Caco-2 (cell line): ENCODE measurements around the gene R3HCC1L. TPM values are rescaled to one million over a fixed set of nuclear protein-coding genes. Genes with fewer than 3 reads are reported as not detected.

Experiments used
- Bru-seq: library from RNA; stranded (reverse); fragments of 400-500 nt; gene quantifications from one replicate; lab custom pipeline; 2021; lab: Mats Ljungman, UMichigan
- BruChase-seq, 2 experiments: library from RNA; stranded (reverse); fragments of 400-500 nt; gene quantifications; one replicate each; lab custom pipeline; 2021; lab: Mats Ljungman, UMichigan
- BruUV-seq: library from RNA; stranded (reverse); fragments of 400-500 nt; replicated peaks from 2 replicates; lab custom pipeline; 2021; lab: Mats Ljungman, UMichigan
- CTCF ChIA-PET: fragments of 300-600 bp; sonication (Branson Sonifier 250); formaldehyde crosslinking; loops from one replicate; lab custom pipeline; 2022; ENCODE audit warnings: antibody characterized with exemption; lab: Charles Lee
- POLR2A ChIA-PET: fragments of 300-600 bp; sonication (Branson Sonifier 250); formaldehyde crosslinking; loops from one replicate; lab custom pipeline; 2022; ENCODE audit warnings: antibody characterized with exemption; lab: Charles Lee
- DNase-seq, 2 experiments: peaks; one replicate each; pipeline versions ENCODE4 v3.0.0 to v3.0.0-alpha.2; 2020 to 2022
- H3K27me3 ChIP-seq: replicated peaks from 2 replicates; pipeline ENCODE4 v1.6.0; 2011; ENCODE audit warnings: low read length; ENCODE audit not compliant: control insufficient read depth, insufficient read depth
- H3K36me3 ChIP-seq: 2 replicates; pipeline ENCODE4 v1.5.1; 2011; ENCODE audit warnings: low read length; ENCODE audit not compliant: control insufficient read depth, insufficient read depth
- H3K4me1 ChIP-seq: fragments of 250-450 bp; sonication (Bioruptor Pico); 2 replicates; pipeline ENCODE4 v1.5.1; 2020; ENCODE audit warnings: mild to moderate bottlenecking
- H3K4me3 ChIP-seq: 2 replicates; pipeline ENCODE4 v1.5.1; 2011; ENCODE audit warnings: low read depth, mild to moderate bottlenecking, control low read depth, low read length
- H3K9me3 ChIP-seq: fragments of 250-450 bp; sonication (Bioruptor Pico); 2 replicates; pipeline ENCODE4 v1.5.1; 2020; ENCODE audit warnings: mild to moderate bottlenecking, moderate library complexity
- H3K27ac Mint-ChIP-seq: one replicate; pipeline ENCODE4 v1.8.0; 2022; ENCODE audit warnings: mixed read lengths; ENCODE audit not compliant: unreplicated experiment
- H3K27me3 Mint-ChIP-seq: one replicate; pipeline ENCODE4 v1.8.0; 2022; ENCODE audit warnings: mixed read lengths; ENCODE audit not compliant: insufficient read depth, unreplicated experiment
- H3K36me3 Mint-ChIP-seq: one replicate; pipeline ENCODE4 v1.8.0; 2022; ENCODE audit warnings: mild to moderate bottlenecking, mixed read lengths; ENCODE audit not compliant: insufficient read depth, unreplicated experiment
- H3K4me1 Mint-ChIP-seq: one replicate; pipeline ENCODE4 v1.8.0; 2022; ENCODE audit warnings: low read depth, mixed read lengths; ENCODE audit not compliant: unreplicated experiment
- H3K4me3 Mint-ChIP-seq: one replicate; pipeline ENCODE4 v1.8.0; 2022; ENCODE audit warnings: mild to moderate bottlenecking, moderate library complexity, mixed read lengths; ENCODE audit not compliant: unreplicated experiment
- H3K9me3 Mint-ChIP-seq: one replicate; pipeline ENCODE4 v1.8.0; 2022; ENCODE audit warnings: mixed read lengths; ENCODE audit not compliant: unreplicated experiment
- CTCF ChIP-seq, 2 experiments: fragments of 200-600 bp in 1 of 2; IDR thresholded peaks; 1 replicate in 1 of 2; 2 replicates in 1 of 2; pipeline versions ENCODE4 v1.5.1 to v1.8.0; 2011 to 2022; ENCODE audit warnings: antibody characterized with exemption in 1 of 2, control low read depth in 1 of 2, inconsistent platforms in 1 of 2, low read depth in 1 of 2, low read length in 1 of 2, mild to moderate bottlenecking in 1 of 2, moderate library complexity in 1 of 2; ENCODE audit not compliant: insufficient read depth in 1 of 2, severe bottlenecking in 1 of 2, unreplicated experiment in 1 of 2
- intact Hi-C: fragments of 100-400 bp; cut with micrococcal nuclease; formaldehyde crosslinking; loops from one replicate; pipeline ENCODE4 v1.10.0; 2022; ENCODE audit not compliant: unreplicated experiment
- long read RNA-seq: library from polyadenylated mRNA; stranded (forward); transcript quantifications from one replicate; pipeline ENCODE4 v2.0.0, GENCODE V29; 2022
- total RNA-seq: library from RNA; stranded (reverse); gene quantifications from 2 replicates; pipeline ENCODE4 v1.2.3, GENCODE V29; 2022

The R3HCC1L gene
- 16.5 and 16.7 TPM in 2 replicates for total RNA-seq
- percentile 85 among the genes with signal in this experiment for Bru-seq, nascent RNA
- BruChase-seq, experiment 1, labeled RNA remaining after a 2-hour chase, result percentile 75 among the genes with signal in this experiment
- percentile 66 among the genes with signal in this experiment for BruChase-seq, experiment 2, labeled RNA remaining after a 6-hour chase
- long read RNA-seq, partial matches to known transcripts, result 6 of 24 reads
- long read RNA-seq, other reads (novel, unspliced or antisense), result 15 of 24 reads

- H3K27ac Mint-ChIP-seq, result peak within 1 kb of the TSS; percentile 93
- ChIA-PET POLR2A (interaction anchor here (0.6 kb wide), 1 partner anchor 307 kb away, joined by 4 read pairs; no protein-coding TSS in a partner anchor), CTCF (interaction anchor here (0.7 to 1.4 kb wide), 4 partner anchors 36 to 175 kb away, joined by 3 to 9 read pairs (median 4); no protein-coding TSS in a partner anchor)
- H3K9me3 Mint-ChIP-seq, result no peaks in the 10 kb centered on the region
- no peaks in the 10 kb centered on the region for H3K4me1 ChIP-seq
- H3K9me3 ChIP-seq, result no peaks in the 10 kb centered on the region
- no peaks in the 10 kb centered on the region for H3K36me3 ChIP-seq
- peak within 1 kb of the TSS; percentile 55 for H3K4me3 ChIP-seq
- H3K36me3 Mint-ChIP-seq, result peaks cover 13% of the 10 kb centered on the region
- H3K27me3 Mint-ChIP-seq, result no peaks in the 10 kb centered on the region
- peak; percentile 91 to 95 for DNase-seq
- no peak for TF ChIP-seq CTCF (IDR thresholded peaks at IDR 0.05; ENCODE audit: insufficient read depth in 1 of 2, low read depth in 1 of 2, low read length in 1 of 2, severe bottlenecking in 1 of 2, unreplicated experiment in 1 of 2)
- H3K4me1 Mint-ChIP-seq, result peaks cover 6% of the 10 kb centered on the region
- H3K4me3 Mint-ChIP-seq, result peak within 1 kb of the TSS; percentile 89
- intact Hi-C loops, result no loop called here
- no peaks in the 10 kb centered on the region for H3K27me3 ChIP-seq
- no TSS peak for BruUV-seq
Observed at GRCh38 chr10:98134431-98135221, at the start of gene R3HCC1L. R3HCC1L (plus strand) TSS chr10:98134657; CDS start chr10:98208115, 73,458 bp downstream.

GRCh38 chr10:98085238-98085637 is 49.2 kb upstream of the R3HCC1L start:
- H3K27me3 ChIP-seq, result no peaks in the 10 kb centered on the region; the same call in 1 of the 2 replicates
- Mint-ChIP-seq H3K9me3 (no peaks in the 10 kb centered on the region), H3K4me1 (no peaks in the 10 kb centered on the region), H3K27me3 (peaks cover 36% of the 10 kb centered on the region), H3K4me3 (no peak overlapping the region), H3K36me3 (no peaks in the 10 kb centered on the region), H3K27ac (no peak overlapping the region)
- ChIA-PET CTCF (no interaction called here), POLR2A (no interaction called here)
- TF ChIP-seq CTCF (IDR thresholded peaks at IDR 0.05; ENCODE audit: insufficient read depth in 1 of 2, low read depth in 1 of 2, low read length in 1 of 2, severe bottlenecking in 1 of 2, unreplicated experiment in 1 of 2), result no peak
- H3K4me3 ChIP-seq, result no peak overlapping the region
- no peaks in the 10 kb centered on the region for H3K9me3 ChIP-seq
- H3K4me1 ChIP-seq, result no peaks in the 10 kb centered on the region
- BruUV-seq, result no TSS peak
- no peak for DNase-seq
- intact Hi-C loops, result no loop called here
- H3K36me3 ChIP-seq, result no peaks in the 10 kb centered on the region
